Measurements from ENCODE around the gene ALDH3B2.

DNA sequence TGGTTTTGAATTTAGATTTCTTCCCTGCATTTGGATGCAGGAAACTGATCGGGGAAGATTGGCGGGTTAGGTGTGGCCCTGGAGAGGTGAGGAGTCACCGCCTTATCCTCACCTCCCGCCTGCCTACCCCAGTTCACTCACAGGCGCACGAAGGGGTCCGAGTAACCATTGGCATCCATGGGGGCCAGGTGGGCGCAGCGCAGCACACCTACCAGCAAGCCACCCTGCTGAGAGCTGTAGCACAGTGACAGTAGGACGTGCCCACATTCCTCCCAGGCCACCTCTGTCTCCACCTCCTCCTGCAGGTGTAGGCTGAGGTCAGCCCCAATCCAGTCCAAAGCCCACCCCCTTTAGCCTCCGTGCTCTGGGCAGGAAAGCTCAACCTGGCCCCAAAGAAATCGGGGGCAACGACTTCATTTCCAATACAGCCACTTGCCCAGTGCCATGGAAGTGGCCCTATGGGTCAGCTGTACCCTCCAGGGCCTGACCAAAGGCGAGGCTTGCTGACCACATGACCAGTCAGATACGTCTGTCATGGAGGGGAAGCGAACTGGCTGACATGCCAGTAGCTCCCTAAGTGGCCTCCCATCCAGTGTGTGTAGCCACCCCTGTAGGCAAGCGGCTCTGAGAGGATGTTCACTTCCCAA, 61.0 kb downstream of the ALDH3B2 start:
- TF ChIP-seq TAF1 (IDR thresholded peaks at IDR 0.05; ENCODE audit: borderline replicate concordance, low read depth, low read length), result no peak
- no peak for TF ChIP-seq POLR2A (IDR thresholded peaks at IDR 0.05; ENCODE audit: low read depth, low read length)

Data from GM12892 (cell line).